Measurements from ENCODE around the gene HELZ.

DNA sequence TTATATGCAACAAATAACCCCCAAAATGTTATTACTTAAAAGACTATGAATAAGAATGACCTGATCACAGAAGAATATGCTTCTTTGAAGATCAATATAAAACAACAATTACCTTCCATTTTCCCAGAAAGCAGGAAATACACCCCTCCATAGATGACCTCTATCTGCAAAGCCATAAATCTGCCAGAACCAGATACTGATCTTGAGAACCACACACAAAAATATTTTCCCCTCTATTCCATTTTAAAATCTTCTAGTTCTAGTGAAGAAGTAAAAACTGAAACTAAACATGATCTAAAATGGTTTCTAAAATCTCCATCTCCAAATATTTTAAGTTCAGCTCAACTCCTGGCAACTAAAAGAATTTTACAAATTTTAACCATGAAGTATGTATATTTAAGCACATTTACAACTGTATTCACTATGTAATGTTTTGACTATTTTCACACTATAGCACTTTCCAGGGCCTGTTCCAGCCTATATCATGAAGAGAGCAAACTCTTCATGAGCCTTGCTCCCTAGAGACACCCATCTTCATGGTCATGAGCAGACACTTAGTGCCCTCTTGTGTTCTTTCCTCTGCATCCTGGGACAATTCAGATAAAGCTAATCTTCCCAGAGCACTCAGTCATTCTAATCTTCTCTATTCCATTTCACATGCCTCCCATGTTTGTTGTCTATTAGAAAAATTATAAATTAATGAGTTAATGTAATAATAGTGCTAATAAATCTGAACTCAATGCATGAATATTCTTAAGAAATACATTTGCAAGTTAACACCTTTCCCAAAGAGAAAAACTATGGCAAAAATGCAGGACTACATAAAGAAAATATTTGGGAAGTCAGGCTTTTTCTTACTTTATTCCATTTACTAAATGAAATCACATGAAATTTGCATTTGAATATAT is 87.0 kb downstream of the HELZ start:
- TF ChIP-seq EZH2 (IDR thresholded peaks at IDR 0.05; ENCODE audit: insufficient read depth, poor library complexity, severe bottlenecking): no peak
- no peak for TF ChIP-seq EZH2phosphoT487 (IDR thresholded peaks at IDR 0.05; ENCODE audit: insufficient read depth, low read depth)
